ENCODE results near the gene PCYOX1L.

PCYOX1L gene

DNA sequence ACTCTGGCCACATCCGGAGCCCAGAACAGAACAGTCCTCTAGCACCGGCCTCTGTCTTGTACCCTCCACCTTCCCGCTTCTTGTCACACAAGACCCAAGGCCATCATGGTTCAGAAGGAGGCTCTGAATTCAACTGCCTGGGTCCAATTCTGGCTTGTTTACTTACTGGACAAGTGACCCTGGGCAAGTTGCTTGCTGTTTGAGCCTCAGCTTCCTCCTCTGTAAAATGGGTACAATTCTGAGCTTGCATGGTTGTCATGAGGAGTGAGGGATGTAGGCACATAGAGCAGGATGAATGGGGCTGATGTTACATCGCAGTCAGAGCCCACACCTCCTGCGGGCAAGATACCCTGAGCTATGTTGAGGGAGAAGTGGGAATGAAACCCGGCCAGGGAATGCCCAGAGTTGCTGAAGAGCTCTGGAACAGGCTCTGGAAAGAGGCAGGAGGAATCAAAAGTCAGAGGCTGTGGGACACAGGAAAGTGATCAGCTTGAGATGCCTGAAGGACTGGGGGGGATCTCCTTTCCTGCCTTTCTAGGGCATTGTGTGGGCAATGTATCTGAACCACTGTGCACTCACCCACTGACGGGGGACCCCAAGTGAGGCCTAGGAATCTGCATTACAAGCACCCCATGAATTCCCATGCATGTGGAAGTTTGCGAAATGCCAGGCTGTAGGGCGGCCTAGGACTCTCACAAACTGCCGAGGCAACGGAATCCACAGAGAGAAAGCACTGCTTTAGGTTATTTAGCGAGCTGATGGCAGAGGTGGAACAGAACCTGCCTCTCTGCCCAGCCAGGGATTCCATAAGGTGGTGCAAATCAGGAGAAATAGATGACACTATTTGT is 50.6 kb downstream of the PCYOX1L start:
- no peak for DNase-seq

GRCh38 chr5:149409268-149409948 is 51.6 kb downstream of the PCYOX1L start:
- no peak for DNase-seq

- no peak for DNase-seq
Measured at GRCh38 chr5:149410071-149410470, 52.2 kb downstream of the PCYOX1L start.

- no peak for DNase-seq
Measured at GRCh38 chr5:149410721-149411432, 53.0 kb downstream of the PCYOX1L start.

DNA sequence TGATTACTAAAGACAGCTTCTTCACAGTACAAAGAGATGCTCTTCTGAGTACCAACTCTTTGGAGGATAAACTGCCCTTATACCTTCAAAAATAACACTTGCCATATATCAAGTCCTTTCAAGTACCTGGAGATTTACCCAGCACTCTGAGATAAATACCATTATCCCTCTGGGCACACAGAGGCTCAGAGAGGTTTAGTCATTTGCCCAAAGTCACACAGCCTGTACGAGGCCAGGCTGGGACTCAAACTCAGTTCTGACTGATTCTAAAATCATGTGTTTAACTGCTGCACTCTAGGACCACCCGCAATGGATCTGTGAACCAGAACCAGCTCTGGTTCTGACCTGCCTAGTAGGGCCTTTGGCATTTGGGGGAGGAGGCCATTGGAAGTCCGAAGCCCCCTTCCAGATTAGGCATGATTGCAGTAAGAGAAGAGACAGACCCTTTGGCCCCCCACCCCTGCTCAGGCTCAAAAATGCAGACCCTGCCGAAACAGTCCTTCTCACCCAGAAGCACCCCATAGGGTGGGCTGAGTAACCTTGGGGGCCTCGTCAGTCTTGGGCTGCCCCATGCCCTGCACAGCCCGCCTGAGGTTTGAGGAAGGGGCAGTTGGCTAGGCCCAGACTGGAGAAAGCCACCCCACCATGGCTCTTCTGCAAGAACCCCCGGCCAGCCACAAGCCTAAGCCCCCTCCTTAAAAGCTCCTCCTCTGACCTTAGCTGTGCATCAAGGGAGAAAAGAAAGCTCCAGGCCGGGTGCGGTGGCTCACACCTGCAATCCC is 54.1 kb downstream of the PCYOX1L start:
- no peak for DNase-seq

- no peak for DNase-seq
Measured at GRCh38 chr5:149412783-149413476, 55.1 kb downstream of the PCYOX1L start.

- DNase-seq: no peak
Measured at GRCh38 chr5:149413477-149414210, 55.8 kb downstream of the PCYOX1L start.

DNA sequence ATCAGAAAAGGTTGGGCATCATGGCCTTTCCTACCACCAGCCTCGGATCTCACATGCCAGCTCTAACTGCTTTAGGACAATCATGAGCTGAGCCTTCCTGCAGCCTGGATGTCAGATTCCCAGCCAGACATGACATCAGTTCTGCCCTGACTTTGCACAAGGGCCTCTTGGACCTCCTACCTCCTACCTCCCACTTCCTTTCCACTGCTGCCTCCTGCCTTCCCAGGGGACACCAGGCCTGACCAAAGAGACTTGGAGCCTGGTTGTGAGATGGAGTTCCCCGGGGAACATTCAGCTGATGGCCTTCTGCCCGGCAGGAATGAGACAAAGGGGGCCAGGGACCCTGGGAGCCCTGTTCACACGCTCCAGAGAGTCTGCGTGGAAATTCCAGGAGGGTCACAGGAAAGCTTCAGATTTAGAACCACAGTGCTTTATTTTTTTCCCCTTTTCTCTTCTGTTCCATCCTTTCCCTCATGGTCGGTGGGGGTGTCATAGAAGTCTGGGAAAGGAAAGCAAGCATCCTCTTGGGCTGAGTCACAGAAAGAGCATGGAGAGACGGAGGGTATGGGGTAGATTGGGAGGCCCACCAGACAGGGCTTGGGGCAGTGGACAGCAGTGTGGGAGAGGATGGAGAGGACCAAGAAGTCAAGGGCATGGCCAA is 56.7 kb downstream of the PCYOX1L start:
- DNase-seq: no peak

GRCh38 chr5:149415066-149415967 is 57.5 kb downstream of the PCYOX1L start:
- no peak for DNase-seq

- no peak for DNase-seq
Measured at GRCh38 chr5:149416987-149417710, 59.3 kb downstream of the PCYOX1L start.

DNA sequence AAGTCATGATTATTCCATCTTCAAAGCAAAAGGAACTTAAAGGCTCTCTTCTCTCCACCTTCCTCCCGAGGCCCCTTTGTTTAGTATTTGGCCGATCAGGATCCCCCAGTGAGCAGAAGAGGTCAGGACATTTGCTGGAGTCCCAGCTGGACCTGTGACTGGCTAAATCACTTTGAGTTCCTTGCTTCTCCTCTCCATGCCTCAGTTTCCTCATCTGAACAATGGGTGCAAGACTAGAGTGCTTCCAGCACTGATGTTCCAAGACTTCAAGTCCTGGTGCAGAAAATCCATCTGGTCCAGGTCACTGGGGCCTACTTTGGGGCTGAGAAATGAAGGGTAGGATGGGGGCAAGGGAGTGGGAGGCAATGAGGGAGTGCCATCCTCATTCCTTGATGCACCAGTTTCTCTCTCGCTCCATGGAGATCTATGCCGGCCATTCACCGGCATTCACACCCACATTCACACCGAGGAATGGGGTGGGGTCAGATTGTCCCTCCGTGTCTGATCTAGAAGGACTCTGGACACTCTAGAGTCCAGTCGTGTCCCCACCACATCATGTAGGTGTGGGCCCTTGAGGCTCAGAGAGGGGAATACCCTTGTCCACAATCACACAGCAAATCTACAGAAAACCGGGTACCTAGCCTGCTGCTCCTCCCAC is 60.0 kb downstream of the PCYOX1L start:
- DNase-seq: no peak

- DNase-seq: no peak
Measured at GRCh38 chr5:149418910-149419531, 61.2 kb downstream of the PCYOX1L start.
